ENCODE data around the gene LRSAM1.
"Not testable (repeated sequence)": the region's sequence is repeated elsewhere in the genome, so short reads cannot be mapped to it uniquely, and the experiment has no call there.

Gene LRSAM1

GRCh38 chr9:127463382-127463781, 12.1 kb downstream of the LRSAM1 start:
- DNase-seq: no peak

GRCh38 chr9:127463911-127464310, 12.6 kb downstream of the LRSAM1 start:
- DNase-seq: no peak

DNA sequence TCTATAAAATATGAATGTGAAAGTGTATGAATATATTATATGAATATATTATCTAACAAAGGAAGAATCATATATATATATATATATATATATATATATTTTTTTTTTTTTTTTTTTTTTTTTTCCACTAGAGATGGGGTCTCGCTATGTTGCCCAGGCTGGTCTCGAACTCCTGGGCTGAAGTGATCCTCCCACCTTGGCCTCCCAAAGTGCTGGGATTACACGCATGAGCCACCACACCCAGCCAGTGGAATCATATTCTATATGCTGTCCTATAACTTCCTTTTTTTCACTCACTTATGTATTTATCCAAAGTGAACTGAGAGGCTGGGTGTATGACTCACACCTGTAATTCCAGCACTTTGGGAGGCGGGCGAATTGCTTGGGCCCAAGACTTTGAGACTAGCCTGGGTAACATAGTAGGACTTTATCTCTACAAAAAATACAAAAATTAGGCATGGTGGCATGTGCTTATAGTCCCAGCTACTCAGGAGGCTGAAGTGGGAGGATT, 15.2 kb downstream of the LRSAM1 start:
- DNase-seq: not testable (repeated sequence)

- DNase-seq: no peak
Measured at GRCh38 chr9:127467621-127468020, 16.3 kb downstream of the LRSAM1 start.

DNA sequence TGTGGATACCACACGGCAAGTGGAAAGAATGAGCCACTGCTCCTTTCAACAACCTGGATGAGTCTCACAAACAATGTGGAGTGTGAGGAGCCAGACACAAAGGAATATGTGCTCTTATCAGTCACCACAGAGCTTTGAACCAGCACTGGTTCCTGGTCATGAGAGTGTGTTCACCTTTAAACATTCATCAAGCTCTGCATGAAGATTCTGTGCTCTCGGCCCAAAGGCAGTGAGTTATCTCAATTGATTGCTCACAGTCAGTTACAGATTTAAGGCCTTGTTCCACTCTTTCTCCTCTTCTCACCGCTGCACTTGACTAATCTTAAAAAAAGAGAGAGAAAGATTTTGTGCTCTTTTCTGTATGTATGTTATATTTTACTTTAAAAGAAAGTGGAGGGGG, 19.4 kb downstream of the LRSAM1 start:
- DNase-seq: no peak

GRCh38 chr9:127473501-127473900, 22.2 kb downstream of the LRSAM1 start:
- DNase-seq: no peak

GRCh38 chr9:127473932-127474331, 22.6 kb downstream of the LRSAM1 start:
- no peak for DNase-seq

DNA sequence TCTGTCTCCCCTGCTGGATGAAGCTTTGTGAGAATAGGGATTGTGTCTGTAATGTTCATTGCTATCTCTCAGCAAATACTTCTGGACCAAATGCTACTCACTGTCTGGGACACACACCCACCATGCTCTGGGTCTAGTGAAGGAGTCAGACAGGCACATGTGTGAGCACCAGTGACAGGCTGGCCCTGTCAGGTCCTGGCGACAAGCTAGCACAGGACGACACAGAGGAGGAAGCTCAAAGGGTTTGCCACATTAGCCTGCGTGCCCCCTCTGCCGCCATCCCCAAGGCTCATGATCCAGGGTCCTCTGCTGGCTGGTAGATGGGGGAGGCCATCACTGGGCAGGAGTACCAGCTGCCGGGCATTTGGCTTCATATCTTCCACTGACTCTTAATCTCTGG, 23.3 kb downstream of the LRSAM1 start:
- DNase-seq: no peak

GRCh38 chr9:127479507-127480081, 28.3 kb downstream of the LRSAM1 start:
- no peak for DNase-seq

DNA sequence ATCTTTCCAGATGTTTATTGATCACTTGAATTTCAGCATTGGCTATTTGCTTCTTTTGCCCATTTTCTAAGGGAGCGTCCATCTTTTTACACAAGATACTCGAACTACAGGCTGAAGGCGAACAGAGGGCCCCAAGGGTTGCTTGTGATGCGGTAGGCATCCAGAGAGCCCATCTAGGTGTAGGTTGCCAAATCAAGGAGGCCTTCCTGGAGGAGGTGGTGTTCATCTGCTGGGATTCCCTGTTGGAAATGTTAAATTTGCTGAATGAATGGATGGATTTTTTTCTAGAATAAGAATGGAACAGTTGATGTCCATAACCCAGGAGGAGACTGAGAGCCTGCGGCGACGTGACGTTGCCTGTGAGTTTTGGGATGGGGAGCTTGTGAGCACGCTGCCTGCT, 31.4 kb downstream of the LRSAM1 start:
- DNase-seq: no peak

DNA sequence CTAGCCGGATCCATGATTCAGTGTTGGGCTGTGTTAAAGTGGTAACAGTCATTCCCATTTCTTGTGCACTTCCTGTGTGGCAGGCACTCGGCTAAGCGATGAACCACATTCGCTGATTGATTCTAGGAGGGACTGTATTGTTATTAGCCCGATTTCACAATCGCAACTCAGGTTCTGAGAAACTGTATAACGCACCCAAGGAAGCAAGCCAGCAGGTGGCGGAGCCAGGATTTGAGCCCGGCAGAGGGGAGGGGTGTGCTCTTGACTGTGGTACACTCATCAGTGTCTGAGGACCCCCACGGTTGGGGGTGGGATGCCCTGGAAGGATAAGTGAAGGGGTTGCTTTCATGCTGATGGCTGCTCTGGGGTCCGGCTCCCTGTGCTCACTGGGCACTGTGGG, 34.7 kb downstream of the LRSAM1 start:
- no peak for DNase-seq

- DNase-seq: no peak
Measured at GRCh38 chr9:127488946-127489345, 37.6 kb downstream of the LRSAM1 start.

DNA sequence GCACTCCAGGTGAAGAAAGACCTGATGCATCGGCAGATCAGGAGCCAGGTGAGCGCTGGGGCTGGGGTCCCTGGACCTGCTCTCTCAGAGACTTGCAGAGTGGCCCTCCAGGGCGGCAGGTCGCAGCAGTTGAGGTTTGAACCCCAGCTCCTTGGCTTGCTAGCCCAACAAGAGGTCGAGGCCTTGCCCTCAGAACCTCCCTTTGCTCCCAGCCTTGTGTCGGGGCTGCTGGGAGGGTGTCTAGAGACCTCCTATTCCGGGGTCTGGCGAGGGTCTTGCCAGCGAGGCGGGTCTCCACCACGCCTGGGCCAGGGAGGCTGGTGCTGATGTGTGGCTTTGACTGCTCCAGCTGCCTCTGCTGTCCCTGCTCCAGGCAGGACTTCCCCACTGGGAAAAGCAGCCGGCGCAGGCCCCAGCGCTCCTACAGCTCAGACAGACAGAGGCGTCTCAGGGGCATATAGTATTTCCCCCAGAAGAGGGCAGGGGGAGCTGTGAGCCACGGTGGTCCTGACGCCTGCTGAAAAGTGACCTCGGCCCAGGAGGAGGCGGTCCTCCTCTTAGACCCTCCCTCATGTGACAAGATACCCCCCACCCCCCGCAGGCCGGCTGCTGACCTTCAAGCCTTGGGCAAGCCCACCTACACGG, 38.3 kb downstream of the LRSAM1 start:
- DNase-seq: no peak

DNA sequence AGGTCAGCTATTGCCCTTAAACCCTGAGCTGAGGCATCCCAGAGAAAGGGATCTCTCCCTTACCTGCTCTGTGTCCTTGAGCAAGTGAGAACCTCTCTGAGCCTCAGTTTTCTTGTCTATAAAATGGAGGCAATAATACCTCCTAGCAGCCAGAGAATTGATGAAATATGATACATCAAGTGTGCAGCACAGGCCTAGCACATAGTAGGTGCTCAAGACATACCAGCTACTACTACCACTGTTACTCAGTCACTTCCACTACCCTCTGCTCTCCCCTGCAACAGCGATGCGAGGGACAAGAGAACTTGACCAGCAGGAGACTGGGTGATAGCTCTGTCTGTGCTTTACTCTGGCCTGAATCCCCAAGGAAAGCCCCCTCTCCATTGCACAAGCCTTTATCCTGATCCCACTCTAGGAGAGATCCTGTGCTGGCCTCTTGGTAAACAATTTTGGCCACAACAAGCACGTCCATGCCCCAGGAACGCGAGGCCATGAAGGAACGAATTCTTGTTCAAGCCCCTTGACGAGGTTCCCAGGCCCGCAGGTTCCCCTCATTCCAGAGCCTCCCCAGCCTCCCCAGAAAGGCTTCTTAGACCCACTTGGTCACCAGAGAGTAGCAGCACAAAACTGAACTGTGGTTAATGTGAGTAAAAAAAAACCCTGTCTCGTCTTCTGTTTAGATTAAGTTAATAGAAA, 39.4 kb downstream of the LRSAM1 start:
- DNase-seq: no peak

DNA sequence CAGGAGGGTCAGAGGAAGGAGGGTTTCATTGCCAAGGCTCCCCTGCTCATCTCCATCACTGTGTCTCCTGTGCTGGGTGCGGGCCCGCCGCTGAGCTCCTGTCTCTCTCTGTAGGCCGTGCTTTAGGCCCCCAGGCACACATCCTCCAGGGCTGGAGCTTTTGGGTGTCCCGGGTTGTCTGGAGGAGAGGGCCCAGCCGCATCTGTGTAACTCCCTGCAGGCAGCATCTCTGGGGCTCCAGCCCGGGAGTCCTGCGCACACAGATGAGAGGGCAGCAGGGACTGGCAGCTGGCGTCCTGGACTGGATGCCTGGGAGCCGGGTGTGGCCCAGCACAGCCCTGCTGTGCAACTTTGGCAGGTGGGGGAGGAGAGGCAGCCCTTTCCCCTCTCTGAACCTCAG, 40.2 kb downstream of the LRSAM1 start:
- DNase-seq: no peak

DNA sequence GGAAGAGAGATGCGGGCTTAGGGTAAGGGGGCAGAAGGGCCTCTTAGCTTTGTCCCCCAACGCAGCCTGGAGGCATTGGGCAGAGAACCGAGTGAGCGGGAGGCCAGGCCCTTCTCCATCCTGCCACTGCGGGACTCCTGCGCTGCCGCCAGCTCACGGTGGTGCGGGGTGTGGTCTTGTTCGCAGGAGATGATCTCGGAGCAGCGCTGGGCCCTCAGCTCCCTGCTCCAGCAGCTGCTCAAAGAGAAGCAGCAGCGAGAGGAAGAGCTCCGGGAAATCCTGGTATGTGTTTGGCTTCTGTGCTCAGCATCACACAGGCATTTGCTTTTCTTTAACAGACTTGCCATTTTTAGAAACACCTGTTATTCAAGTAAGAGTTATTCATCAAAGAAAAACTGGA, 41.3 kb downstream of the LRSAM1 start:
- DNase-seq: no peak

GRCh38 chr9:127493592-127494303, 42.4 kb downstream of the LRSAM1 start:
- DNase-seq: no peak

DNA sequence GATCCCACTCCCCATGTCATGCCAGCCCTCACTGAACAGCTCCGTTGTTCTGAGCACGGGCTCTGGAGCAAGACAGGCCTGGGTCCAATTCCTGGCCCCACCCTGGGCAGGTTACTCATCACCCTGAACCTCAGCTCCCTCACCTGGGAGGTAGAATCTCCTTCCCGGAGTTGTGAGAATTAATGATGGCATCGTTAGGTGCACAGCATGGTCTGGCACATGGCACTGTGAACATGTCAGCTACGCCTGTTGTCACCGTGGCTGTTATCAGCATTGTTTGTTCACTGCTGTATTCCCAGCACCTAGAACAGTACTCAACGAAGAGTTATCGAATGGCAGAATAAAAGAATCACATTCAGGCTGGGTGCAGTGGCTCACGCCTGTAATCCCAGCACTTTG, 43.0 kb downstream of the LRSAM1 start:
- no peak for DNase-seq

GRCh38 chr9:127495884-127496555, 44.7 kb downstream of the LRSAM1 start:
- no peak for DNase-seq

- DNase-seq: no peak
Measured at GRCh38 chr9:127496974-127497373, 45.7 kb downstream of the LRSAM1 start.

DNA sequence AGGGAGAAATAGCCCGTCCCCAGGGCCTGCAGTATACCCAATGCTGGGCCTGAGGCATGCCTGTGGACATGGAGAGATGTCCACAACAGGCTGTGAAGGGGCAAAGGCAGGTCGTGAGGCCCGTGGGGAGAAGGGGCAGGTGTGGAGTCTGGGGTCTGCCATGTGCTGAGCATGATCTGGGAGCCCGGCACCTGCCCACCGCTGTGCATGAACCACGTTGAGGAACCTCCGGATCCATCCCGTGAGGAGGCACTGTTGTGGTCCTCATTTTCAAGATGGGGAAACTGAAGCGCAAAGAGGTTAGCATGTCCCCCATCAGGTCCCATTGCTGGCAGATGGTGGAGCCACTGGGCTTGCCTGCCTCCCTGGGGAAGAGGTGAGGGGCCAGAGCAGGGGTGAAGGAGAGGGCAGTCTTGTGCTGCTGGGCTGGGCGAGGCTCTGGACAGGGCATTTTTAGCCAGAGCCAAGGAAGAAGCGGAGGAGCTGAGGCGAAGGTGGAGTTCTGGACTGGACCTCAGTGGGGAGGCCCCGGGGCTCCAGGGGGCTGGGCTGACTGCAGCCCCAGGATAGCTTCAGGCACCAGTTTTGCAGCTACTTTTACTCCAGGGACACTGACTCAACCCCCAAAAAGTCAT, 46.5 kb downstream of the LRSAM1 start:
- DNase-seq: no peak

- DNase-seq: no peak
Measured at GRCh38 chr9:127498298-127498697, 47.0 kb downstream of the LRSAM1 start.

DNA sequence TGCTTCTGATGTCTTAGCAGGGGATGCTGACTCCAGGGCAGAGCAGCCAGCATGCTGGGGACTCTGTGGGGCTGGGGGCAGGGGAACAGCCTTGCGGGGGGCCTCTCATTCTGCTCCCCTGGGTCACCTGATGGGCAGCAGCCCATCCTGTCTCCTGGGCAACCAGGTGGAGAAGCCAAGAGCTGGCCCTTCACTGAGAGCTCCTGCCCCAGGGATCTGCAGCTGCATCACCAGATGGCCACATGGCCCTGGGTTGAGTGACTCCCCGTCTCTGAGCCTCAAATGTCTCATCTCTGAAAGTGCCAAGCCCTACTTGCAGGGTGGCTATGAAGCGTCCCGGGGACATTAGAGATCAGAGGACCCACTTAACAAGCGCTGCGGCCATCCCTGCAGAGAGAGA, 49.1 kb downstream of the LRSAM1 start:
- DNase-seq: no peak

All from GOT3 (cell line).